T-helper 2 cell treated with Interferon-gamma antibody and Interleukin-4, amounts not matched to agents 100 ng/mL and 5 ng/mL, for 36 hours (primary cell): ENCODE results near the gene PNPLA1. TPM values are rescaled to one million over a fixed set of nuclear protein-coding genes. Genes with fewer than 3 reads are reported as not detected.

ENCODE experiments used
- intact Hi-C: fragments of 100-400 bp; cut with micrococcal nuclease; formaldehyde crosslinking; loops from one replicate; pipeline ENCODE4 v1.15.1; 2023
- total RNA-seq: library from RNA; stranded (reverse); gene quantifications from 2 replicates; pipeline ENCODE4 v1.2.3, GENCODE V29; 2022

Gene PNPLA1
- total RNA-seq, 1 donor from 2014 or later = not detected

DNA sequence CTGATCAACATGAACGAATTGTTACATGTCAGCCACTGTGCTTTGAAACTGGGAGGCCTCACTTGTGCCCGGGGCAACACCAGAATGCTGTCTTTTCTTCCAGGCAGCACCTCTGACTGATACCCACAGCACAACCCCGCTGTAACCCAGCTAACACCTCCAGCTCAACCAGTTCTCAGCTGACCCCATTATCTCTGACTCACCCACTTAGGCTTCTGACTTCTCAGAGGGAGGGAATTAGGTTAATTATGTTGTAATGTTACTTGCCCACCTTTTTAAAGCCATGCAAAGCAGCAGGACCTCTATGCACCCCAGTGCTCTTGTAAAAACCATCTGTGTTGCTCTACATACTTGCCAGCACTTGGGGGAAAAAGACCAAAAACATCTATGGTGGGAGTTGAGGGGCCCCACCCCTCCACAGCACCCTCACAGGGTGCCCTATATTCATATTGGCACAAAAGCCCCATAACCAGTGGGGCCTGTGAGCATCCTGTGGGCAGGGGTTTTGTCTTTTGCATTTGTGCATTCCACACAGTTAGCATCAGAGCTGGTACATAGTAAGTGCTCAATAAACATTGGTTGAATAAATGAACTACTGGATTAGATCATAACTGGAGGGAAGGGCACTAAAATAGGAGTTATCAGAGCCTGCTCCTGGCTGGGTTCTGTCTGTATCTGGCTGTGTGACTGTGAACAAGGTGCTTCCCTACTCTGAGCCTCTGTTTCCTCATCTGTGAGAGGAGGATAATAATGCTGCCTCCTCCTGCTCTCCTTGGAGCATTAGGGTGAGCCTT, 44.6 kb downstream of the PNPLA1 start:
- intact Hi-C loops = no loop called here

DNA sequence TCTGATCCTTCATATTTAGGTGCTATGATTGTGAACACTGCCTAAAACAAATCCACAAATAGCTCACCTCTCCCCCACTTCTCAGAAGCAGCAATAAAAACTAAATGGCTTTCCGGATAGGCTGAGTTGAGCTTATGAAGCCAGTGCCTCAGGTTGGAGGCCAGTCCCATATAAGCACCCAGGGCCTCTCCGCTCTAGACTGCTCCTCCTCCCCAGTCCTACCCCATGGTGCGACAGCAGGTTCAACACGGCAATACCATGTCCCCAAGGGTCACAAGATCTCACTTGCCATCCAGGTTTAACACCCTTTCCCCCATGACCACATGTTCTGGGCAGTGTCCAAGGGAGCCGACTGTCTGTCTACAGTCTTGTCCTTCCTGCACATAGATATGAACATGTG, 46.1 kb downstream of the PNPLA1 start:
- intact Hi-C loops = no loop called here

DNA sequence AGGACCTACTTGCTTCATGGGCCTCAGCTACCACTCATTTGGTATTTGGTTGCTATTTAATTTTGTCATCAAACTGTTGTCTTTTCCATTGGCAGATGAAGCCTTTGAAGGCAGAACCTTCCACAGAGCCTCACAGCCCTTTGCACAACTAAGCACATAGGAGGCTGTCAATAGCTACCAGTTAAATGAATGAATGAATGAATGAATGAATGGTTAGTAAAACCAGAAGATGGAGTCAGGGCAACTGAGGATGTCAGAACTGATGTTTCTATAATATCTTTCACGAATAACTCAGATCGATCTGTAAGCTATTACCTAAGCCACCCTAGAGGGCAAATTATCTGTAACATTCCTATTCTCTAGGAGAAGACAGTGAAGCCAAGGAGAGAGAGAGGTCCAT, 47.8 kb downstream of the PNPLA1 start:
- intact Hi-C loops = no loop called here

DNA sequence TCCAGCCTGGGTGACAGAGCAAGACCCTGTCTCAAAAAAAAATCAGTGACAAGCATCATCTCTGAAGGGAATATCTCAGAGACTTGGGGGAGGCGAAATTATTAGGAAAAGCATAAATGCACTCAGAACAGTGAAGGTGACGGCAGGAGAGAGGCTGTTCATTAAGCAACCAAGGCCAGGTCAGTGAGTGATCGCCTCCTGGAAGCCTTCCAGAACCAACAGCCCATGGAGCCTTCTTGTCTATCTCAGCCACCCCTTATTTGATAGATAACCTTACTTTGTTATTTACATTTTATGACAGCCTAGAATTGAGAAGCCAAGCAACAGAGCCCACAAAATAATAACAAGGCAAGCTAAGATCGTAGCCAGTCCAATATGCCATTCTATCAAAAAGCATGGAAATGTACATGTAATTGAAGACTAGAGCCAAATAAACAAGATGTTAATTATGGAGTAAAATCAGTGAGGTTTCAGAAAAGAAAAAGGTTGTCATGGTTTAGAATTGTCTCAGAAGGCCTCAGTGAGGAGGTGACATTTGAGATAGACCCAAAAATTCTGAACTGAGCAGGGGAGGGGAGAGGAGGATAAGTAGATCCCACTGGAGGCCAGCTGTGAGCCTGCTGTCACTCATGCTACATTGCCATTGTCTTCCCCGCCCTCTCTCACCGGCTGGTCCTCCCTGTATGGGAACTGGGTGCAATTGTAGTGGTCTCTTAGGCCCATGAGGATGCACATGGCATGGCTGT, 49.0 kb downstream of the PNPLA1 start:
- intact Hi-C loops = no loop called here

DNA sequence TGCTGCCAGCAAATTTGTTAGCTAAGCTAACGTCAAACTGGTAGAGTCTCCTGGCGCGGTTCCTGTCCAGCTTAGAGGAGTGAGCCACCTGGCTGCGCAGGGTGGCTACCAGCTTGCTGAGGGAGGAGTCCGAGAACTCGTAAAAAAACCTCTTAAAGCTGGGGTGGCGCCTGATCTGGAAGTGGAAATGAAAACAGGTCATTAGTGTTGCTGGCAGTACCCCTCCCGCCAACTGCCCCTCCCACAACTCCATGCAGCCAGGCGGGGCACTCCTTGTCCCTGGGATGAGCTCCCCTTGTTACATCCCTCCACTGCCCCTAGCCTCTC, 49.5 kb downstream of the PNPLA1 start:
- intact Hi-C loops = no loop called here

DNA sequence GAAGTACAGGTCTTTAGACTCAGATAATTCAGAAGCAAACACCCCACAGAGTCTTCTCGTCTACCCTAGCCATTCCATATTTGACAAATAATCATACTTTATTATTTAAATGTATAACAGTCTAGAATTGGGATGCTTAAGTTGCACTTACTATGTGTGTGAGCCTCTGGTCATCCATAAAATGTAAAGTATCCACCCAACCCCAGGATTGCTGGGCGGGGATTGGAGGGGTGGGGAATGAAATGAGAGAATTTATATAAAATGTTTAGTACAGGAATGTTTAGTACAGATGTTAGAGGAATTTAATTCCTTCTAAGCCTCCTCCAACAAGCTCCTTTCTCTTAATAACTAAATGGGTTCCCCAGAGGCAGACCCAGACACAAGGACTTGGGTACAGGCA, 50.0 kb downstream of the PNPLA1 start:
- intact Hi-C loops = no loop called here

DNA sequence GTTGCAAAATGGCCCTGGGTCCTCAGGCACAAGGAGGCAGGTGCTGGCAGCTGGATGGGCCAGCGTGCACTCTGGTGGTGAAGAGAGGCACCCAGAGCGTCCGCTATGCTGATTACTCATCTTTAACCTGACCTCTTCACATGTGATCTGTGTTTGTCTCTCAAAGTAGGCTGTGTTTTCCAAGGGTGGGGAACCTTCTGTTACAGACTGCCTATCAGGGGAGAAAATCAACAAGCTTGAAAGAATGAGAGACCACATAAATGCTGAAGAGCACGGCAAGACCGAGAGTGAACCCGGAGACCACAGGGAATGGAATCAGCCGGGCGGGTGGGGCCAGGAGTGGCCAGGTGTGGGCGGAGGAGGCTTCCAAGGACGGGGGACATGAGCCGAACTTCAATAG, 50.6 kb downstream of the PNPLA1 start:
- intact Hi-C loops = no loop called here

DNA sequence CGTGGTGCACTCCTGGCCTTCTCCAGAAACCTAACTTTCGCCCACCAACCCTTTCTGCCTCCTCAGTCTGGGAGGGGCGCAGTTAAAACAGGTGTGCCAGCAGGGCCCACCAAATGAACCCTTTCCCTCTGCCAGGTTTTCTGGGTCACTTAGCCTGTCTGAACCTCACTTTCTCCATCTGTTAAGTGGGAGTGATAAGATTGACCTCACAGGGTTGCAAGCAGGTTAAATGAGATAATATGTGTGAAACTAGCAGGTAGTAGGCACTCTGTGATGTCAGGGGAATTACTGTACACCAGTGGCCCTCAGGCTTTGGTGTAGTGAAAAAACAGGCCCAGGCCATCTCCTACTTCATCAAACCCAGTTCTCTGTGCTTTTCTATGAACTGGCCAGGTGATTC, 52.7 kb downstream of the PNPLA1 start:
- intact Hi-C loops = no loop called here

DNA sequence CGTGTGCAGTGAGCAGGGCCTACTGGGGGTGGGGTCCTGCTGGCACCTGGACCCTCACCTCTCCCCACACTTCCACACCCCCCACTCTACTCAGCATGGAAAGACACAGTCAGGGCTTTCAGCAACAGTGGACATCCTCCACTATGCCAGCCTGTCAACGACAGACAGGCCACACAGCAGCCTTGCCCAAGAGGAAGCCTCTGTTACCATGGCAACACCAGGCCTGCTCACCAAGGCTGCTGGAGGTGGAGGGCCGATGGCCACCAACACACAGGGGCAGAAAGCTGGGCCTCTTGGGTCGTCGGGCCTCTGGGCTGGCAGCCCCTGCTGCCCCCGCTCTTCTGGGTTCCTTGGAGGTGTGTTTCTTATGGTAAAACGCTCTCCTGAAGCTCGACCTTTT, 53.2 kb downstream of the PNPLA1 start:
- intact Hi-C loops = no loop called here

DNA sequence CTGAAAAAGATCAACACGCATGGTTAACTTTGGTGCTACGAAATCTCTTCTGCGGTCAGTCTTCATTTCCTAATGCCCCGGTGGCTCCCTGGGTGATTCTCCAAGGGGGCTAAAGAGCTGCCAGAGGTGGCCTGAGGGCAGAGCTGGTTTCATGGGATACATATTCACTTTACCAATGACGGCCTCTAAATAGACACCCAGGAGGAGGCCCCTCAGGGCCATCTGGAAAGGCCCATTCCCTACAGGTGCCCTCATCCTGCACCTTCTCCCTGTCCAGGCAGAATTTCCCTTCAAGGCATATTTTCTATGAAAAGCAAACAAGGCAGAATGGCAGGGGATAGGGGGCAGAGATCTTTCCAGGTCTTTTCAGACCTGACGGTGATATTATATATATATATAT, 54.3 kb downstream of the PNPLA1 start:
- intact Hi-C loops = no loop called here

DNA sequence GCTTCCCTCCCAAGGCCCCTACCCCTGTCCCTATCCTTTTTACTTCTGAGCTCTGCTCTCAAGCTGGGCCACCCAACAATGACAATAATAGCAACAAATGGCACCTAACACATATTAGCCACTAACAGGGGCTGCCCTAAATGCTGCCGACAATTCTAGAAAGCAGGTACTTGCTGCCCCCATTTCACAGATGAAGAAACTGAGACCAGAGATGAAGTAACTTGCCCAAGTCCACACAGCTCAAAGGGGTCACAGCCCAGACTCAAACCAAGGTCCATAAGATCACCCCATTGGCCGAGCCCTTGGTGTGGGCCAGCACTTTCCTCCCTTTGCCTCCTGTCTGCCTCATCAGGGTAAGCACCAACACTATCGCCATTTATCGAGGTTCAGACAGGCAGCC, 54.9 kb downstream of the PNPLA1 start:
- intact Hi-C loops = no loop called here

DNA sequence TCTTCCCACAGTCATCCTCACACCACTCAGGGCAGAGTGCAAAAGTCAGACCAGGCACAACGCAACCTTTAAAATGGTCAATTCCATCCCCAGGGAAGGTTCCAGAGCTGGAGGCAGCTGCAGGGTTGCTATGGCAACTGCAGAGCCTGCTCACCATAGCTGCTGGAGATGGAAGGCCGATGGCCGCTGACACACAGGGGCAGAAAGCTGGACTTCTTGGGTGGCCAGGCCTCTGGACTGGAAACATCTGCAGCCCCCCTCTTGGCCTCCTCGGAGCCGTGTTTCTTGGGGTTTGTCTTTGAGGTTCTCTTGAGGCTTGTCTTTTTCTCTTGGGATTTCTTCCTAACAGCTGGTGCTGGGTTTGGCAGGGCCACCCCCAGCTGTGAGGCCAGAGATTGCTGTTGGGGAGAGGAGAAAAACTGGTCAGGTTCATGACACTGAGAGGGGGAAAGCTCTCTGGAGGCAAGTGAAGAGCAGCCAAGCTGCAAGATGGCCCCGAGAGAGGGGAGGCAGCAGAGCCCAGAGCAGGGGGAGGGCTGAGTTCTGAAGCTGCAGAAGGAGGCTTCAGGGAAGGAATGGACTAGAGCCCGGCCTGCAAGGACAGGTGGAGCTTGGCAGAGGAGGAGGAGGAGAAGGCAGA, 56.6 kb downstream of the PNPLA1 start:
- intact Hi-C loops = no loop called here

DNA sequence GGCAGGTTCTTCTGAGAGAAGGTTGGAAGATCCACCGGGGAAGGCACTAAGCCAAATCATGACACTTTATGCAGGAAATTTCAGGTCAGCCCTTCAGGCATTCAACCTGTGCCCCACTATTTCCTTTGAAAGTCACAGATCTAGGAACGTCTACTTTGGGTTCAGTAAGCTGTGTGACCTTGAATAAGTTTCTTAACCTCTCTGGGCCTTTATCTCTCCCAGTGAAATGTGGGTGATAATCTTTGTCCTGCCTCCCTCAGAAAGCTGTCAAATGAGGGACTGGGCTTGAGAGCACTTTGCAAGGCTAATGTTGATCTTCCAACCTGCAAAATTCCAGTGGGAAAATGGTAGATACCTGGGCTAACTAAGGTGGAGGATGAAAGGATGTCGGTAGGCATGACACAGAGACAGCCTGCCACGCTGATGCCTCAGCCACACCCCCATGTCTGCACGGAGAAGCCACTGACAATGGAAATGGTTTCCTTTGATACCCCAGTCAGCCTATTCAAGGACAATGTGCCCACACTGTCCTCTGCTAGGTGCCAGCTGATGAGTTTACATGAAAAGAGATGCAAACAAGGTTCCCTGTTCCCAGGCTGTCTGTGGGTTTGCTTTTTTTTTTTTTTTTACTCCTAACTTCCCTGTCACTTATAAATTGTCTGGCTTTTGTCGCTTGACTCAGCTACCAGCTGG, 57.5 kb downstream of the PNPLA1 start:
- intact Hi-C loops = no loop called here

DNA sequence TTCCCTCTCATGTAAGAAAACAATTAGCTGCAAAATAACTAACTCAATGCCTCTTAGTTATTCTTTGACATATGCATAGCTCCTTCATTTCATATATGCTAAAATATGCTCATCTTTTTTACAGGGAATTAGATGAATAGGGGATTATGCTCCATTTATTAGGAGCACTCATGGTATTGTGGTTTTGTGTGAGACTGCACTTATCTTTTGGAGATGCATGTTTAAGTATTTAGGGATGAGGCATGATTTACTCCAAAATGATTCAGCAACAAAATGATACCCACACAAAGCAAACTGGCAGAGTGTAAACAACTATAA, 58.0 kb downstream of the PNPLA1 start:
- intact Hi-C loops = no loop called here

DNA sequence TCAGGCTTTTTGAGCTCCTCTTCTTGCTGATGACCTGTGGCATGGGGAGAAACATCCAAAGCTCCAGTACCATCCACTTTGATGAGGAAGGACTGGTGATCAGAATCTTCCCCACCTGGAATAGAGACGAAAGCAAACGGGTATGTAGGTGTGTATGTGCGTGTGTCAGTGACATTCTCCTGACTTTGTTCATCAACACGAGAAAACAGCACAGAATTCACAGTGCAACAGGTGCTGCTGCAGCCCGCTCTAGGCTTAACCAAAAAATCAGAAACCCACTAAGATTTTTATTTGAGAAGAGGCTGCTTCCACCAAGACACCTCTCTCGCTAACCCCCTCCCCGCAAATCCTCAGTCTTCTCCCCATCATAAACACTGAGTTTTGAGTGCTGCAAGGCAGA, 58.7 kb downstream of the PNPLA1 start:
- intact Hi-C loops = no loop called here

DNA sequence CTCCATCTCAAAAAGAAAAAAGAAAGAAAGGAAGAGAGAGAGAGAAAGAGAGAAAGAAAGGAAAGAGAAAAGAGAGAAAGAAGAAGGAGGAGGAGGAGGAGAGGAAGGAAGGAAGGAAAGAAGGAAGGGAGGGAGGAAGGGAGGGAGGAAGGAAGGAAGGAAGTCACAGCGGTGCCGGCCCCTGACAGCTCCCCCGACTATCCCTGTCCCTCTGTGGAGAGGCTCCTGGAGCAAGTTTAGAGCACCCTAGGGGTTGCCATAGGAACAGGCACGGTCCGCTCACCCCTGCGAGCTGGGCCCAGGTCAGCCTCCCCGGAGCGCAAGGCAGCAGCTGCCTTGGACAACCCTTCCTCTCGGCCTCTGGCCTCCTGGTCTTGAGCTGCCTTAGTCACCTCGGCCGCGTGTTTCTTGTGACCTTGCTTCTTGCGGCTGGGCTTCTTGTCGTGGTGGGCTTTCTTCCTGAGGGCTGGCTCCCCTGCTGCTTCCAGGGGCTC, 60.0 kb downstream of the PNPLA1 start:
- intact Hi-C loops = no loop called here

DNA sequence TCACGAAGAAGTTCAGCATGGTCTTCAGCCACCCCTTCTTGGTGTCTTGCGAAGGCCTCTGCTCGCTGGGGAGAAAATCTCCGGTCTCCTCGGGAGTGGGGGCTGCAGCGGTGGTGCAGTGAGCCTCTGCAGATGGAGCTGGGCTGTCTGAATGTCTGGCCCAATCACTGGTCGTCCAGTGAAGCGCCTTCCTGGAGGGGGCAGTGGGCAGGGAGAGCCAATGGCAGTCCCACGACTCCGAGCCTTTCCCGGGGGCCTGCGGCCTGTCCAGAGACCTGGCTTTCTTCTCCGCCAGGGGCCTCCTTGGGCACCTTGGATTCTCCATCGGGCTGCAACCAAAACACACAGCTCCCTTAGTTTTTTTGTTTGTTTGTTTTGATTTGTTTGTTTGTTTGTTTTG, 60.5 kb downstream of the PNPLA1 start:
- intact Hi-C loops = no loop called here

DNA sequence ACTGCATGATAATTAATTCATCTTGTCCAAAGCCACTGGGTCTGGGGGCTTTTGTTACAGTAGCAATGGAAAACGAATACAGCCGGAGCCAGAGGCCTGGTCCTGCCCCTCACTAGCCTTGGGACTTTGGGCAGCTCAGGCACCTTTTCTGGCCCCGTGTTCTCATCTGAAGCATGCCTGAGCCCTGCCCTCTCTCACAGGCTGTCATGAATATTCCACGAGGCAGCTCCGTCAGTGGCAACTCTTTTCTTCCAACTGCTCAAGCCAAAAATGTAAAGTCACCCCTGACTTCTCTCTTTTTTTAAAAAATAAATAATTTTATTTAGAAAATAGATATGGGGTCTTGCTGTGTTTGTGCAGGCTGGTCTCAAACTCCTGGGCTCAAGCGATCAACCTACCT, 61.5 kb downstream of the PNPLA1 start:
- intact Hi-C loops = no loop called here

DNA sequence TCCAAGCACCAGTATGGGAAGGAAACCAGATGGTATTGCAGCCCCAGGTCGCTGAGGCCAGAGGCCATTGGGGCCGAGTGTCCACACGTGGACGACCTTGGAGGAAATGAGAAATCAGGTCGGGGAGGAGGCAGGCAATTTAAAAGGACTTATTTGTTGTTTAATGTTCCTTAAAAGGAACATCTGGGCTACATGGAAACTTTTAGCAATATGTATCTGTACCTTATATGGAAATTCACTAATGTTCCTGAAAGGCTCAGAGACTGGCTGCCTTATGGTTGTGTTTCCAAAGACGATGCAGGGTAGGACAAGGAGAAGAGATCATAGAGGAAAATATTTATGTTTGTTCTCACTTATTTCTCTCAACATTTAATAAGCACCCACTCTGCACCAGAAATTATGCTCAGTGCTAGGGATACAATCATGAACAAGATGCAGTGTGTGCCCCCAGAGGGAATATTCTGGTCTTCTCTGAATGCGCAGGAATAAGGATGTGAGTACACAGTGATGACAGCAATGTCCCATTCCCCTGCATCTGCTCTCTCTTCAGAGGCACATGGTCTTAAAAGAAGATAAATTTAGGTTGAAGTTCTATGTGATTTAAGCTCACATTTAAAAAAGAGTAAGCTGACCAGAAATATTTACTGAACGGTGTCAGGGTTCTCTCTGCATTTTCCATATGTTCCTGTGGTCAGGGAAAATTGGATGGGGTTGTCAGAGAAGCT, 63.5 kb downstream of the PNPLA1 start:
- intact Hi-C loops = no loop called here

DNA sequence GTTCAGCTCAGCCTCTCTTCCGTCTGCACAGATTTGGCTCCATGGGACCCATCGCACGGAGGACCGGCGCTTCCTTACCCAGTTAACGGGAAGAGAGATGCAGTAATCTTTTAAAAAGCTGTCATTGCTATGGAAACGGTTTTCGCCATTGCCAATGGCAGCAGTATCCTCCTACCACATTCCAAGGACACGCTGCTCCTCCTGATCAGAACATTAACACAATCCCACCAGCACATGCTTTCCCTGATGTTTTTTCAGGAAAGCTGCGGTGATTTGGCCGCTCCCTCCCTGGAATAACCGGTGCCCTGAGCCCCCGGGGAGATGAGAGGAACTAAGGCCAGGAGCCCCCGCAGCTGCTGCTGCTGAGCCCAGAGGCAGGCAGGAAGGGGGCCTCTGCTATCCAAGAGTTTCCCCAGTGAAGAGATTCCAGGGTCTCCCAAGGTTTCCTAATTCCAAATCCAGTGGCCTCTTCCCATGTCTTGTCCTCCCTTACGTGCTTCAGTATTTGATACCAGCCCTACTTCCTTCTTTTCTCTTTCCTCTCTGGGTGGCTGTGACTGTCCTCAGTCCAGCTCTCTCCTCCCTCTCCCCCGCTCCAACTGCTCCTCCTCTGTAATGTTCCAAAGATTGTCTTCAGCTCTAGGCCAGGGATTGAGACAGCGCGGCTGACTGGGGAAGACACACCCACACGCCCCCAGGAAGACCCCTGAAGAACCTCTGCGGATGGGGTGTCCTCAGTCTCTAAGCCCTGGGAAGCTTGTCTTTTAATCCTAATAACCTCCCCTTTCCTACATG, 64.3 kb downstream of the PNPLA1 start:
- intact Hi-C loops = no loop called here
